Thyroid gland (tissue), 4 donors: ENCODE data around the gene ERMP1. TPM values are rescaled to one million over a fixed set of nuclear protein-coding genes. Genes with fewer than 3 reads are reported as not detected.

Experiments used
- DNase-seq, 2 donors: peaks; one replicate each; pipeline ENCODE4 v3.0.0-alpha.2; 2019
- H3K27ac ChIP-seq, 3 donors: fragments of 200-600 bp; sonication (generic); 1 replicate in 2 of 3; 2 replicates in 1 of 3; pipeline ENCODE4 v1.5.1; 2016 to 2019; ENCODE audit warnings: mild to moderate bottlenecking in 1 of 3, moderate library complexity in 1 of 3
- H3K27me3 ChIP-seq: fragments of 200-600 bp; sonication (generic); one replicate; pipeline ENCODE4 v1.5.1; 2019
- H3K36me3 ChIP-seq, 2 donors: fragments of 200-600 bp; sonication (generic); one replicate each; pipeline ENCODE4 v1.5.1; 2016 to 2019
- H3K4me1 ChIP-seq, 2 donors: fragments of 200-600 bp; sonication (generic); one replicate each; pipeline ENCODE4 v1.5.1; 2017 to 2019
- H3K4me3 ChIP-seq, 3 donors: fragments of 200-600 bp; sonication (generic); replicated peaks in 1 of 3; 1 replicate in 2 of 3; 2 replicates in 1 of 3; pipeline ENCODE4 v1.5.1; 2016; ENCODE audit warnings: mild to moderate bottlenecking in 1 of 3
- H3K9me3 ChIP-seq: fragments of 200-600 bp; sonication (generic); one replicate; pipeline ENCODE4 v1.5.1; 2017
- CTCF ChIP-seq, 6 experiments: fragments of 200-600 bp in 3 of 6; fragments of 450-650 bp in 3 of 6; sonication (generic) in 3 of 6; IDR thresholded peaks; one replicate each; pipeline ENCODE4 v1.5.1; 2016 to 2019; ENCODE audit warnings: antibody characterized with exemption in 6 of 6, mild to moderate bottlenecking in 2 of 6, inconsistent platforms in 1 of 6, moderate library complexity in 1 of 6
- POLR2A ChIP-seq, 2 donors: fragments of 450-650 bp; IDR thresholded peaks; one replicate each; pipeline ENCODE4 v1.6.1; 2017; ENCODE audit warnings: antibody characterized with exemption in 2 of 2, mild to moderate bottlenecking in 2 of 2, moderate library complexity in 1 of 2
- WGBS, 2 donors: methylation state at CpG; one replicate each; pipeline ENCODE4 v1.1.5; 2017; 5-methylcytosine and 5-hydroxymethylcytosine counted together
- intact Hi-C: fragments of 100-400 bp; cut with DNase I; formaldehyde crosslinking; loops from one replicate; pipeline ENCODE4 v1.15.1; 2023
- total RNA-seq, 4 donors: library from RNA; depleted of rRNA; stranded (reverse); fragments of >200 nt; gene quantifications; one replicate each; pipeline ENCODE4 v1.2.3, GENCODE V29; 2016

The ERMP1 gene
- total RNA-seq, 4 donors from 2014 or later, result 68.3 to 79.5 (median 75.2) TPM

DNA sequence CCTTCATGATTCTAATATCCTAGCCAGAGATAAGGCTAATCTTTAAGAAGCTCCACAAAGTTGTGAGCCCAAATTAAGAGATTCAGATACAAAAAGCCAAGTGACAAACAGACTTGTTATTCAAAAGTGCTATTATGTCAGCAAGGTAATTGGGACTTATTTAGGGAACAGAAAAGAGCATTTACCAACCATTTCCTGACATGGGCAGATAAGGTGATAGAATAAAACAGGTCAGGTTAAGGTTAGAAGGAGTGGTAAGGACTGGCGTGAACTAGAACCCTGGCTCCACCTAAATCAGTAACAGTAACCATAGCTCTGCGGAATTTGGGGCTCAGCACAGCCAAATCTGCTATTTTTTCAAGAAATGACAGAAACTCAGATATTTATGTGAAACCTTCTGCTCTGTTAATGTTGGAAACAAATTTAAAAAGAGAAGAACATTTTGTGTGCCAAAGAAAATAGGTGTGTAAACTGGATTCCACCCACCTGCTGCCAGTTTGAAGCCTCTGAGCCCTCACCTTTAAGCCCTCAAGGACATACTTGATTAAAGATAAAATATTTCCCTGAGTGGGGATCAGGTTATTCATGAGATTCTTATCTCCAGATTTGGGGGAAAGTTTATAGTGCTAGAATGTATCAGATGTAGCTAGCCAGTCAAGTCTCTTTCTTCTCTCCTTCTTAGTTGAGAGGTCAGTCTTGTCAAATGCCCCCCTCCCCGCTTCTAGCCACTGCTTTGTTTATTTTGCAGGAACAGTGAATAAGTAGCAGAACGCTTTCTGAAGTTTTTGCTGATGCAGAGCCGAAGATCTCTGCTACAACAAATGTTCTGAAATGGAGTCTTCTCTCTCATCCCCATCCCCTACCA is 10.2 kb upstream of the ERMP1 start:
- peak; percentile 76 to 80 for DNase-seq
- intact Hi-C loops, result no loop called here
- peak overlapping the region; percentile 80 to 91 (median 84) for H3K27ac ChIP-seq
- no peaks in the 10 kb centered on the region for H3K27me3 ChIP-seq
- WGBS, 2 donors, result 32 to 45% methylated on average over 5 of the region's 5 CpGs
- H3K36me3 ChIP-seq, result no peaks in the 10 kb centered on the region
- H3K4me1 ChIP-seq, result peaks cover 22 to 51% of the 10 kb centered on the region in 2 donors
- H3K9me3 ChIP-seq, result no peaks in the 10 kb centered on the region
- TF ChIP-seq POLR2A (IDR thresholded peaks at IDR 0.05) (no peak), CTCF (IDR thresholded peaks at IDR 0.05) (no peak)
- no peak overlapping the region for H3K4me3 ChIP-seq

GRCh38 chr9:5841771-5842573 is 9.1 kb upstream of the ERMP1 start:
- Histone ChIP-seq H3K27me3 (no peaks in the 10 kb centered on the region), H3K36me3 (no peaks in the 10 kb centered on the region), H3K4me1 (peaks cover 22 to 51% of the 10 kb centered on the region in 2 donors), H3K9me3 (no peaks in the 10 kb centered on the region), H3K4me3 (no peak overlapping the region), H3K27ac (peak overlapping the region; percentile 80 to 91 (median 84))
- peak; percentile 11 to 22 for DNase-seq
- 83 to 92% methylated on average over 12 of the region's 12 CpGs for WGBS, 2 donors
- TF ChIP-seq CTCF (IDR thresholded peaks at IDR 0.05), result no peak
- no peak for TF ChIP-seq POLR2A (IDR thresholded peaks at IDR 0.05)
- intact Hi-C loops, result no loop called here

DNA sequence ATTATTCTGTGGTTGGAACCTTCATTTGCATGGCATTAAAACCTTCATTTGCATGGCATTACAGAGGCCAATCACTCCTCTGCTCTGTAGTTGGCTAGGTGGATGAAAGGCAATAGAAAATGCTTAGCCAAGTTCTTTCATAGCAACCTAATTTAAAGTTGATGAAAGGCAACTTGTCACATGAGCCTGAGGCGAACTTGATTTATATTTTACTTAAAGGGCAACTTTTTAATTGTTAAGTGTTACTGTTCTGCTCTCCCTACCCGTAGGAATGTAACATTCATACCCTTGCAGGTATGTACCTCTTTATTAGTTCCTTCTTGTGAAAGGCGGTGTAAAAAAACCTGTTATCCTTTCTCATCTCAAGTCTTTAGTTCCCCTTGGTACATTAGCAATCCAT is 7.9 kb upstream of the ERMP1 start:
- H3K4me1 ChIP-seq, result peaks cover 22 to 49% of the 10 kb centered on the region in 2 donors
- H3K27me3 ChIP-seq, result no peaks in the 10 kb centered on the region
- DNase-seq, result no peak
- no peaks in the 10 kb centered on the region for H3K9me3 ChIP-seq
- TF ChIP-seq POLR2A (IDR thresholded peaks at IDR 0.05) (no peak), CTCF (IDR thresholded peaks at IDR 0.05) (no peak)
- peak overlapping the region in 1 of 3 donors; percentile 66 for H3K27ac ChIP-seq
- WGBS, 2 donors, result 87 to 89% methylated on average over 3 of the region's 3 CpGs
- H3K36me3 ChIP-seq, result no peaks in the 10 kb centered on the region
- intact Hi-C loops, result no loop called here
- H3K4me3 ChIP-seq, result no peak overlapping the region

- Histone ChIP-seq H3K4me3 (no peak overlapping the region), H3K27me3 (no peaks in the 10 kb centered on the region), H3K4me1 (peaks cover 20 to 38% of the 10 kb centered on the region in 2 donors), H3K36me3 (no peaks in the 10 kb centered on the region), H3K27ac (peak overlapping the region; percentile 66 to 83 (median 73)), H3K9me3 (no peaks in the 10 kb centered on the region)
- WGBS, 2 donors, result 79 to 92% methylated on average over 4 of the region's 4 CpGs
- intact Hi-C loops, result no loop called here
- DNase-seq, result no peak
- TF ChIP-seq POLR2A (IDR thresholded peaks at IDR 0.05), result no peak
- no peak for TF ChIP-seq CTCF (IDR thresholded peaks at IDR 0.05)
These were observed 6.6 kb upstream of the ERMP1 start for GRCh38 chr9:5839572-5839902.
